SK-MEL-5 (cell line): Measurements from ENCODE around the gene FLRT2. TPM values are rescaled to one million over a fixed set of nuclear protein-coding genes. Genes with fewer than 3 reads are reported as not detected.
A peak's percentile ranks its signal among the peaks of the same experiment; 100 is the strongest.

Source experiments
- DNase-seq: peaks from one replicate; pipeline ENCODE4 v3.0.0-alpha.2; 2016; ENCODE audit warnings: low read depth, low spot score
- in situ Hi-C: cut with HindIII; loops from 2 replicates; pipeline ENCODE4 v1.10.0; 2016; ENCODE audit warnings: low sequenced_read_pairs, high pct_unique_total_duplicates, low pct_unique_long_range_greater_than_20kb
- total RNA-seq: library from RNA; depleted of rRNA; stranded (reverse); fragments of >200 nt; shearing (Covaris generic); gene quantifications from 2 replicates; pipeline ENCODE4 v1.2.3, GENCODE V29; 2014

Gene FLRT2
- total RNA-seq, 1 experiment from 2014 or later = 2.1 TPM

DNA sequence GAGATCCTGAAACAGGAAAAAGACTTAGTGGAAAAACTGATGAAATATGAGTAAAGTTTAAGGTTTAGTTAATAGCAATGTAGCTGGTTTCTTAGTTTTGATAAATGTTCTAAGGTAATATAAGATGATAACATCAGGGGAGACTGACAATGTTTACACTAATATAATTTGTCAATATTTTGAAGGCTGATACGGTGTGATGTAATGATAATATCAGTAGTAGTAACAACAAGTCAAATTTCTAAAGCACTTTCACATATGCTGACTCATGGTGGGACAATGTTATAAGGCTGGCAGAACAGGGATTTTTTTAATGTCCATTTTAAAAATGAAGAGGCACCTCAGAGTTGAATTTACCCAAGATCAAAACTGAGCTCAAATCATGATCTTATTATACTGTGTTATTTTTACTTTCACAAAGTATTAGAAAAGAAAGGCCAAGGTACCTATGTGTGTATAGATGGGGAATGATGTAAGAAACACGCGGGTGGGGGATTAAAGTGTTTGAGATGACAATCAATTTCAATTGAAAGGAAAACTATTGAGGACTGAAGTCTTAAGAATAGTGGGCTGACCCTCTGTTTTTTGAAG lies 2.4 kb upstream of the FLRT2 start:
- in situ Hi-C loops = no loop called here
- DNase-seq = no peak

DNA sequence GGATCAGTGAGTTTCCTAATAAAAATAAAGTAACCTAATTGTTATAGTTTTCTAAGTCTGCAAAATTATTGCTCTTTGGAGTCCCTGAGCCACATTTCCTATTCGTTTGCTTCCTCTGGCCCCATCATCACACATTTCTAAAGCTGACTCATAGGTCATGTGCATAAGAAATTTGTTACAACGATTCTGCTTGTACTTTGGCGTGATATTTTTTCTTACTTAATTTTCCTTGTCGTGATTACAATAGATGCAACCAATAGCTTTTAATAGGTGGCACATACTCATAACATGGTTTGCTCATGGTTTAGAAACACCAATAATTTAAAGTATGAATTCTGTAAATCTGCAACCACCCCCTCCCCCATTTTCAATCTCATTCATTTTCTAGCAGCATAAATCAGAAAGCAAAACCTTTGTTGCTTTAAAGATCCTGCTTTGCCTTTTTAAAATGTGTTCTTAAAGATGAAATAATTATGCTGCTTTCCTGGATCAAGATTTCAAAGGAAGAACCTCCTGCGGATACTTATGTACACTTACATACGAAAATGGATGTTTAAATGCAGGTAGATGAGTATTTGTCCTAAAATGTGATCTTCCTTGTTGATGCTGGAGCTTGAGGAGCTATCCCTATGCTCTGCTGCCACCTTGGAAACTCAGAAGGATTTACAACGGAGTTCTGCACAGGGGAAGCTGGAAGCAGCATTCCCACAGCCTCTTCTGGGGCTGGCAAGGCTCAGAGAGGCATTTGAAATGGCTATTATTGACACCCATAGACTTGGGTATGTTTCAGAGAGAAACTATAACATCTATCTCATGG lies 1.7 kb upstream of the FLRT2 start:
- in situ Hi-C loops = no loop called here
- DNase-seq = peak; percentile 87

DNA sequence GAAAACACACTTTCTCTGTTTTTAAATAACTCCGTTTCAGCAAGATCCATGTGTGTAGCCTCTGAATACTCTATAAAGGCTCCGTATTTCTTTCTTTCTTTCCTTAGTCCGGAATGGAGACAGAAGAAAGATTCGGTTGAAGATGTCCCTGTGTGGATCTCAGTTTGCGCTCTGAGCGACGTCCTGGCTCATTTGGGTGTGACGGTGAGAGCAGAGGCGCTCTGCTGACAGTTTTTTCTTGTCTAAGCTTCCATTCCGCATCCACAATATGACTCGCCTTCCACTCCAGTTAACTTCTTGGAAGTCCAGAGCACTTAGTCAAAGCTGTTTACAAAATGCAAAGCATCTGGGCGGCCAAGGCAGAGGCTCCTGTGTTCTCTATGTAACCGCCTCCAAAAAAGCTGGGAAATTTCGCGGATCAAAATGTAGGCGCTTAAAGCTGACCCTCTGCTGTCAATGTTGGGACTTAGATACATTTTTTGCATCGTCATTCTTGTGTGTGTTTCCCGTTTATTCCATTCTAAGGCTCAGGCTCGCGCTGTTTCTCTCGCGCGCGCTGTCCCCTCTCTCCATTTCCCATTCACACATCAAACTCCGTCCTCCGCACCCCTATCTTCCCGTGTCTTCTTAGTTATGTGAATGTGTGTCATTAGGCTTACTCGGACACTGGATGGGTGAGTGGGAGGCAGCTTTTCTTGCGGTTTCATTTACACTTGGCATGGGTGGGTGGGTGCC lies 880 bp upstream of the FLRT2 start:
- in situ Hi-C loops = no loop called here
- no peak for DNase-seq

DNA sequence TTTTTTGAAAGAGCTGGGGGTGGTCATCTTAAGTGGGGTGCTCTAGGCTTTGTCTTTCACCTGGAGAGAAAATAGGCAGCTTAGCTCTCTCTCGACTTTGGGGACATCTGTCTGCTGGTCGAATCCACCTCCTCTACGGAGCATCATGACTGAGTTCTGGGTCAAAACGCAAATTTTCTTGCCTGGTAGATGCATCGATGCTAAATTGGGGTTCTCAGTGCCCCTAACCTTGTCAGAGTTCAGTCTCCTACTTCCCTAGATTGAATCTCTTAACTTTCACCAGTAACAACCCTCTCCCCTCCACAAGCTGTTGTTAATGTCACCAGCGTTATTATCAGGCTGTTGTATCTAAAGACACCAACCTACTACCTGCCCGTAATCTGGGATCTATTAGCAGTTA lies 682 bp downstream of the FLRT2 start:
- DNase-seq = no peak
- in situ Hi-C loops = no loop called here

DNA sequence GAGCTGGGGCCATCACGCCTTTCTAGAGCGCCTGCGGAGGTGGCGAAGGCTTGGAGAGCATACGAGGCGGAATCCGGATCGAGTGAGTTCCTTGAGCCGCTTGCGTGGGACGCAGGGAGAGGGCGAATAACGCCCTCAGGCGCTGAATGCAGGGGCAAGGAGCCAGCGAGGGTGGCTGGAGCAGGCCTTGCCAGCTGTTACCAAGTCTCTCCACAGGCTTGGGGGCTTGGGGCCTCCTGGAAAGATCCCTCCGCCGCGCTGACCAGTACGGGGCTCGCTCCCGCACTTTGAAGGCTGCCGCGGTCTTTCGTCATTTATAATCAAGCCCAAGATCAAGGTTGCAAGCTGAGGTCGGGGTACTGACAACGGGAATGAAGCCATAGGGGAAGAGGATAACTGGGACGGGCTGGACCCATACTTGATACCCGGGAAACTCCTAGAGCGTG lies 1.2 kb downstream of the FLRT2 start:
- no peak for DNase-seq
- in situ Hi-C loops = no loop called here

DNA sequence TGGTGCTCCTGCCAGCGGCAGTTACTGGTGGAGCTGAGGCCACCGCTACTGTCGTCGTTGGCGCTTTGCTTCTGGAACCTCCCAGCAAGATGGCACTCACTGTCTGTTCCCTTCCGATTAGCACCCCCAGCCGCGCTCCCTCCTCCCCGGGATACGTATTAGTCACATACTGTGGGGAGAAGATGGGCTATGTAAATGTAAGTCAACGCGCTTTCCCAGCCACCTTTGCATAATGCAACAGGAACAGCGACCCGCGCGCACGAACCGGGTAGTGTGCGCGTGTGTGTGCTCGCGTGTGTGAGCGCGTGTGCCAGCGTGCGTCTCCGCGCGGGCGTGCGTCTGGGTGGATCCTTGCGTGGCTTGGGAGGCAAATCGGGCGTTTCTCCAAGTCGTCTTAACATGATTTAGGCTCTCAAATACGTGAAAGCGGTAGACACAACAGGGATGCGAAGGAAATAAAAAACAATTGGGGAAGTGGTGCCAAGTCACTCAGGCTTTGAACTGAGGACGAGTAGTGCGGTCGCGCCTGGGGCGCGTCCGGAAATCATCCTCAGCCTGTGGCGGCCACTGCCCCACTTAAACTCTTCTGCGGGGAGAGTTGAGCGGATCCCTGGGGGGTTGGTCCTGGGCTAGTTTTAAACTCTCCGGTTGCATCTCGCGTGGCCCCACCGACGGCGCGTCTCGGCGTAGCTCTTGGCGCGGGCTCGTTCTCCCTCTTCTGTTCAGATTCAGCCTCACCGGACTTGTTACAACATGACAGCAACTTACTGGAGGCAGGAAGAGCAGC lies 1.8 kb downstream of the FLRT2 start:
- in situ Hi-C loops = no loop called here
- peak; percentile 54 for DNase-seq

DNA sequence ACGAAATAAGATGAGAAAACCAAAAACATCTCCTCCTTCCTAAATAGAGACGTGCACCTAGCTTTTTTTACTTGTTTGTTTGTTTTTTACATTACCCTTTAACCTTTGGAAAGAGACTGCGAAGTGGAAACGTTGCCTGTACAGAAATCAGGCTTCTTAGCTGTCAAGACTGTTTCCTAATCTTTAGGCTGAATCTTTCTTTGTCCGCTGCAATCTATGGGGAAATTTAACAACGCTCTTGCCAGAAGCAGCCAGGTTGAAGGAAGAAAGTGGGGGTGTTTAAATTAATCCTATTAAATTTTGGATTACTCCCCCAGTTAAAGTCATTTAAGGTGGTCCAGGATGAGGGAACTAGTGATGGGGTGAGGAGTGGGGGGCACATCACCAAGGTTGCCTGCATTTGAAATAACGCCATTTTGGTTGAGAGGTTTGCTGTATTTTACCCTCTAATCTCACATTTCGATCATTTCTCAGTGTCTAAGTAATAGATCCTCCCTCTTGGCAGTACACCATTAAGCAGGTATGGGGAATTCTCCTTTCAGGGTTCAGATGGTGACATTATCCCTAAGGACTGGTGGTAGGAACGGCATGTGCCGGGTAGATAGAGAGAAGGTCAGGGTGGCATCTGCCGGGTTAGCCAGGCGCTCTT lies 2.6 kb downstream of the FLRT2 start:
- in situ Hi-C loops = no loop called here
- DNase-seq = no peak

DNA sequence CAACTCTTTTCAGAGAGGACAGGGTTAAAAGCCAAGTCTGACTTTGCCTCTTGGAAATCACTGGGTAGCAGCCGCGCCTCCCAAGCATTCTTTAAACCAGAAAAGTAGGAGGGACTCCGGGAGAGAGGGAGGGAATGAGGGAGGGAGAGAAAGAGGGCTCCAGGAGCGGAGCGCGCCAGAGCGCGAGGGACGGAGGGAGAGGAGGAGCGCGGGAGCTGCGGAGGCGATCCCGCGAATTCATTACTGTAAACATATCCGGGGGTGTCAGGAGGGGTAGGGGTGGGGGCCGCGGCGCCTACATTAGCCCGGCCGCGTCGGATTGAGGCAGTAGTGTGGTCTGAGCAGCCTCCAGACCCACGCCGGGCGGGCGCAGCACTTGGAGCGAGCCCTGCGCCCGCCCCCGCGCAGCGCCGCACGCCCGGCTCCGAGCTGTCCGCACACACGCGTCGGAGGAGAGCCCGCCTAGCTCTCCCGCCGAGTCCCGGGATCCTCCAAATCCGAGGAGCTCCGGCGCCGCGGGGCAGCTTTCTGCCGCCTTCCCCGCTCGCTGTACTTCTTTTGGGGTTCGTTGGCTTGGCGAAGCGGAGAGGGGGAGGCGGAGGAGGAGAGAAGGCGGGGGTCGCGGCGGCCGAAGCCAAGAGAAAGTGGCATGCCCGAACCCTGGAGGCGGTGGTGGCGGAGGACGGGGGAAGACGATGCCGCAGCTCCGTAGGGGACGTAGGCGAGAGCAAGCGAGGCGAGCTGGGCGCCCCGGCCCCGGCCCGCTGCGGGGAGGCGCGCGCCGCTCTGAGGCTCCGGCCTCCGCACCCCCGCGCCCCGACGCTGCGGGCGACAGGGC lies 3.3 kb downstream of the FLRT2 start:
- in situ Hi-C loops = no loop called here
- peak; percentile 85 for DNase-seq

DNA sequence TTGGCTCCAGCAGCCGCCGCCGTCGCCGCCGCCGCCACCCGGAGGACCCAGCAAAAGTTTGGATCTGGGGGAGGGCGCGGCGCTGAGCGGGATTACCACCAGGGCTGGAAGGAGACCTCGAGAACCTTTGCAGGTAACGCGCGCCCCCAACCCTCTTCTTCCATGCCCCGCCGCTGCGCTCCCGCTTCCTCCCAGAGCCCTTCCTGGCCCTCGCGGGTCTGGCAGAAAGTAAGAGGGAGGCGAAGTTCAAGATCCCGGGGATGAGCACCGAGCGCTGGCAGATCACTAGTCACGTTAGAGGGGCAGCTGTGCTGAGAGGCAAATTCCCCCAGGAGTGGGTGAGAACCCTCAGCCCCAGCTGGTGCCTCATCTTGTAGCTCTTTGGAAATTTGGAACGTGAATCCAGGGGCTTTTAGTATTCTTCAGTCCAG lies 3.9 kb downstream of the FLRT2 start:
- in situ Hi-C loops = no loop called here
- DNase-seq = no peak

DNA sequence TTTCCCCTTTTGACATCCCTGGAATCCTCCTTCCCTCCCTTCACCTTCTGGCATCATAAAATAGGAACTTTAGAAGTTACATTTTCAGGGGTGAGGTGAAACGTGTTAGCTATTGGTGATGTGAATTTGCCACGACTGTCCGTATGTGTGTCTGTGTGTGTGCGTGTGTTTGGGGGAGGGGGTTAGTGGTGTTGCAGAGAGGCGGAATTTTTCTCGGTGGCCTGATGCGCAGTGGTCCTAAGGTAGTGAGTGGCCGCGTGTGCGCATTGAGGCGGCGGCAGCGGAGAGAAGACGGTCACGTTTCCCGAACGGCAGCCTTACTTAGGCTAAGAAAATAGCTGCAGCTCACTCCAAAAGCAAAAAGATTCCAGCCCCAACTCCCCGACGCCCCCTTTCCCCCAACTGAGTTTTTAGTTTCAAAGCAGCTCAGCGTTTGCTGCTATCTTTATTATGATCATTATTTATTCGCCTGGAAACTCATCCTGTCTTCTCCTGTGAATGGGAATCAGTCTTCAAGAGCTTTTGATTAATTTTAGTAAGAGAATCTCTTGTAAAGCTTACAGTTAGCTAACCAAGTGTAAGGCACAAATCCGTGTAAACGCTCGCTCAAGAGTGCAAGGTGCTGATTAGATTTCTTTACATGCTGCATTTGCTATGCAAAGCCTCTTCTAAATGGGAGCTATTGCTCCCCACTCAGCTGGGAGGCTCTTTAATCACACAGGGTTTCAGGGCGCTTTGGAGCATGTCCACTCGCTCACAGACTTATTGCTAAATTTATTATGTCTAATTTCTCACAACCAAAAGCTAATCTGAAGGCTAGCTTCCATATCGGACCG lies 4.7 kb downstream of the FLRT2 start:
- DNase-seq = no peak

DNA sequence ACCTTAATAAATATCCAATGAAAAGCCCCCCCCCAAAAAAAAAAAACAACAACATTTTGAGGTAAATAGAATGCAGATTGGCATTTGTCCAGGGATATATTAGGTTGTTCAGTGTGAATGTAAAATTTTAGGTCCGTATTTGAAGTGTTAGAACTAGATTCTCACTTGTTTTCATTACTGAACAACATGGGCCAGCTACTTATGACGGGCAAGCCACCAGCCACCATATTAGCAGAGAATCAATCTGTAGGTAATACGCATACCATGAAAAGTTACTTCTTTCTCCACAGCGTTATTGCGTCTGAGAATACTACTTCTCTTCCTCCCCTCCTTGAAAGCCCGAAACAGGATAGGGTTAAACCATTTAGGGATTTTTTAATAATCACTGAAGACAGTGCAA lies 5.4 kb downstream of the FLRT2 start:
- in situ Hi-C loops = no loop called here
- no peak for DNase-seq

More for the DNA sequence above, 4.7 kb downstream of the FLRT2 start:
- in situ Hi-C loops = no loop called here

DNA sequence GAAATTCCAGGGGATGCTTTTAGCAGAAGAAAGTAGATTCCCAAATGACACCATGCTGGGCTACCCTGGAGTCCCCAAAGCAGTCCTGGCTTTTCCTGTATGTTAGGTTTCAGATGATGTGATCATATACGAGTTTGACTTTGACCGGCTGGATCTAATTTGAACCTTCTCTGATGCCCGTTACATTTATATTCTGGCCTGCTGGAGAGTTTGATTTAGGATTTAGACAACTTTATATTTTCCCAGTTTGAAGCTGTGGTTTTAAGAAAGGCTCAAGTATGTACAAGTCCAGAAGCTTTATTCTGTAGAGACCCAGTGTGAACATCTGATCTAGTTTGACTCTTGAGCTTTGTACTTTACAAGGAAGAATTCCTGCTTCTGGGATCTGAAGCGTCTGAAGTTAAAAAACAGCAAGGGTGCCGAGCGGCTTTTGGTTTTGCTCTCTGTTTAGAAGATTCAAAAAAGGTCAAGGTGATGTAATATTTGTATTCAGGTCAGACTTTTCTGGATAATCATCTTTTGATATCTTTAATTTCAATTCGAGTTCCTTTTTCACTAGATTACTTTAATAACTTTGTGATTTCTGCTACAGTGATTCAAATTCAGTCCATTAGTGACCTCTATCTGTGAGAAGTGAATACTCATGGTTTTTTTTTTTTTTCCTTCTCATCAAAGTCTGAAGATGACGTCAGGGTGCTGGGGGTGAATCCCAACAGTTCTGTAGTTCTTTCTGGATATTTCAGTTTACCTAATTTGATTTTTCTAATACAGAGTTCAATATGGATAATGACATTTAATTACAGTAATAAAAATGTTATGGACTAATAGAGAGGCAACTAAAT lies 6.3 kb downstream of the FLRT2 start:
- in situ Hi-C loops = no loop called here
- peak; percentile 64 for DNase-seq

DNA sequence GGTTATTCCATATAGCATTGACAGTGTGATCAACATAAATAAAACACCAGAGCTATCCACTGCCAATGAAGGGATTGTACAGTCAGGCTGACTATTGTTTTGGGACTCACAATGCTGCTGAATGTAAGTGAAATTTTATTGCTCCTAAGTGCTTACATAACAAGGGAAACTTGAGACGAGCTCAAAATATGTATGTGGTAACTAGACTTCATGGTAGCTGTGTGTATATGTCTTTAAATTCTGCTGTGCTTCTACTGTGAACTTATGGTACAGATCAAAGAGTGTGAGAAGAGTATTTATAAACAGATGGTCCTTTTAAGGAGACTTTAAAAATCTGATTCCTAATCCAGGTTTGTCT lies 6.9 kb downstream of the FLRT2 start:
- no peak for DNase-seq
- in situ Hi-C loops = no loop called here

DNA sequence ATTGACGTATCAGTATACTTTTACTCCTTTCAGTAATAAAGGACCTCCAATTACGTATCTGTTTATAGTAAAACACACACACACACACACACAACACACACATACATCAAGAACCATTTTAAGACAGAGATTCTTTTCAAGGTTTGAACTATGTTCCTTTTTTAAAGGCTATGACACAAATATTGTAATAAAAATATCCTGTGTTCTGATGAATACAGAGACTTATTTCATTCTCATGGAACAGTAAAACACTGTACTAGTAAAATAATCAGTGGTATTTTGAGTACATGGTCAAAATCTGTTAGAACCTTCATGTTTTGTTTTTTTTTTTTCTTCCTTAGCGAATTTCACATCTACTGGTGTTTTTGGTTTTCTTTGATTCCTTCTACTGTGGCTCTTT lies 7.6 kb downstream of the FLRT2 start:
- DNase-seq = peak; percentile 59
- in situ Hi-C loops = no loop called here

DNA sequence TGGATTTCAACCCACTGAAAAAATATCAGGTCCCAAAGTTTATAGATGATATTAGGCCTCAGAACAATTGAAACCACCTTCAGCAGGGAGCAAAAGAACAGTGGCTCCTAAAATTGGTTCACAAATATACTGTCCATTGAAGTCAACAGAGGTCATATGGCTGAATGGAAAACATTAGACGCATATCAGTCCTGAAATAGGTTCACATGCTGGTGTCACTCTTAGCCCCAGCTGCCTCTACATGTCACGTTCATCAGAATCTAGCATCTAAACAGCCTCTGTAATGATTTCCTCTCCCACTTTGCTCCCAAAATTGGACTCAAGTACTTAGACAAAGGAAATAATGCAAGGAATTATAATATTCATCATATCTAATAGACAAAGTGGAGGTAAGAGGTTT lies 8.7 kb downstream of the FLRT2 start:
- in situ Hi-C loops = no loop called here
- DNase-seq = no peak
